Activated CD4-positive, alpha-beta T cell treated with anti-CD3 and anti-CD28 coated beads for 4 hours (primary cell): ENCODE measurements around the gene NSD2.
A peak's percentile ranks its signal among the peaks of the same experiment; 100 is the strongest.
"Not testable (repeated sequence)": the region's sequence is repeated elsewhere in the genome, so short reads cannot be mapped to it uniquely, and the experiment has no call there.

Experiments used
- DNase-seq, 2 donors: peaks; one replicate each; pipeline ENCODE4 v3.0.0-alpha.2; 2020

NSD2 gene

GRCh38 chr4:1842339-1842895 lies 28.8 kb upstream of the NSD2 start:
- no peak for DNase-seq

GRCh38 chr4:1842993-1843448 lies 28.2 kb upstream of the NSD2 start:
- no peak for DNase-seq

GRCh38 chr4:1843852-1844251 lies 27.3 kb upstream of the NSD2 start:
- DNase-seq = no peak

GRCh38 chr4:1844618-1845017 lies 26.6 kb upstream of the NSD2 start:
- DNase-seq = not testable (repeated sequence)

- no peak for DNase-seq
Measured at GRCh38 chr4:1846580-1846979, 24.6 kb upstream of the NSD2 start.

- DNase-seq = no peak
Measured at GRCh38 chr4:1850276-1850675, 20.9 kb upstream of the NSD2 start.

- DNase-seq = no peak
Measured at GRCh38 chr4:1851160-1851559, 20.0 kb upstream of the NSD2 start.

GRCh38 chr4:1851575-1852410 lies 19.4 kb upstream of the NSD2 start:
- DNase-seq = no peak

- no peak for DNase-seq
Measured at GRCh38 chr4:1852904-1853623, 18.1 kb upstream of the NSD2 start.

- DNase-seq = no peak
Measured at GRCh38 chr4:1854752-1855151, 16.4 kb upstream of the NSD2 start.

GRCh38 chr4:1855333-1856070 lies 15.7 kb upstream of the NSD2 start:
- peak in 1 of 2 donors; percentile 18 for DNase-seq

GRCh38 chr4:1856071-1856942 lies 14.9 kb upstream of the NSD2 start, which contains the start of gene LETM1:
Gene LETM1, minus strand, starts transcription at chr4:1856156. Its CDS starts 206 bp downstream, at chr4:1855950.
- peak; percentile 91 to 92 for DNase-seq

GRCh38 chr4:1856943-1857699 lies 14.1 kb upstream of the NSD2 start:
- DNase-seq = no peak

GRCh38 chr4:1857931-1858330 lies 13.3 kb upstream of the NSD2 start:
- no peak for DNase-seq

- DNase-seq = no peak
Measured at GRCh38 chr4:1859389-1859753, 11.8 kb upstream of the NSD2 start.

GRCh38 chr4:1862055-1862911 lies 8.9 kb upstream of the NSD2 start:
- DNase-seq = no peak

GRCh38 chr4:1862961-1863296 lies 8.3 kb upstream of the NSD2 start:
- no peak for DNase-seq

GRCh38 chr4:1863297-1864033 lies 7.7 kb upstream of the NSD2 start:
- no peak for DNase-seq
